Neuronal stem cell (in vitro differentiated cells): ENCODE data around the gene MAST4.
A peak's percentile ranks its signal among the peaks of the same experiment; 100 is the strongest.

Experiments used
- DNase-seq: peaks from one replicate; pipeline ENCODE4 v3.0.0-alpha.2; 2013; ENCODE audit warnings: low spot score
- H2AFZ ChIP-seq: one replicate; pipeline ENCODE4 v1.6.1; 2013; ENCODE audit warnings: mild to moderate bottlenecking, low read length, inconsistent platforms
- H2AK5ac ChIP-seq: 2 replicates; pipeline ENCODE4 v1.6.1; 2013; ENCODE audit warnings: low read depth, mild to moderate bottlenecking, inconsistent platforms, low read length, moderate library complexity, mixed read lengths
- H2BK120ac ChIP-seq: 2 replicates; pipeline ENCODE4 v1.6.1; 2013; ENCODE audit warnings: low read depth, mild to moderate bottlenecking, inconsistent platforms, low read length, moderate library complexity, mixed read lengths
- H2BK12ac ChIP-seq: one replicate; pipeline ENCODE4 v1.6.1; 2013; ENCODE audit warnings: low read length, inconsistent platforms
- H2BK15ac ChIP-seq: 2 replicates; pipeline ENCODE4 v1.6.1; 2013; ENCODE audit warnings: mild to moderate bottlenecking, low read length, inconsistent platforms, mixed read lengths
- H2BK5ac ChIP-seq: one replicate; pipeline ENCODE4 v1.6.1; 2013; ENCODE audit warnings: inconsistent platforms, mild to moderate bottlenecking, low read length, moderate library complexity
- H3K14ac ChIP-seq: one replicate; pipeline ENCODE4 v1.6.1; 2013; ENCODE audit warnings: low read length, inconsistent platforms
- H3K18ac ChIP-seq: 2 replicates; pipeline ENCODE4 v1.6.1; 2013; ENCODE audit warnings: low read length, inconsistent platforms
- H3K23ac ChIP-seq: 2 replicates; pipeline ENCODE4 v1.6.1; 2013; ENCODE audit warnings: low read depth, mild to moderate bottlenecking, mixed read lengths, low read length, inconsistent platforms; ENCODE audit not compliant: poor library complexity
- H3K27ac ChIP-seq: replicated peaks from 3 replicates; pipeline ENCODE4 v1.5.1; 2013; ENCODE audit warnings: low read length, inconsistent platforms
- H3K27me3 ChIP-seq, 3 experiments: 2 replicates each; pipeline ENCODE4 v1.6.1; 2013; ENCODE audit warnings: low read length in 3 of 3, mild to moderate bottlenecking in 2 of 3, inconsistent platforms in 1 of 3, low read depth in 1 of 3, mixed read lengths in 1 of 3, moderate library complexity in 1 of 3; ENCODE audit not compliant: control insufficient read depth in 3 of 3, insufficient read depth in 3 of 3
- H3K36me3 ChIP-seq, 2 donors: replicated peaks in 1 of 2; 2 replicates each; pipeline ENCODE4 v1.6.1; 2013; ENCODE audit warnings: low read length in 2 of 2; ENCODE audit not compliant: control insufficient read depth in 2 of 2, insufficient read depth in 2 of 2
- H3K4ac ChIP-seq: 2 replicates; pipeline ENCODE4 v1.6.1; 2013; ENCODE audit warnings: inconsistent platforms, mild to moderate bottlenecking, low read length, moderate library complexity
- H3K4me1 ChIP-seq, 2 donors: 1 replicate in 1 of 2; 2 replicates in 1 of 2; pipeline ENCODE4 v1.6.1; 2013; ENCODE audit warnings: low read length in 2 of 2, low read depth in 1 of 2; ENCODE audit not compliant: control insufficient read depth in 2 of 2, insufficient read depth in 1 of 2
- H3K4me2 ChIP-seq: one replicate; pipeline ENCODE4 v1.6.1; 2013; ENCODE audit warnings: mild to moderate bottlenecking, low read length, inconsistent platforms; ENCODE audit not compliant: insufficient read depth, poor library complexity, severe bottlenecking
- H3K4me3 ChIP-seq, 2 donors: 2 replicates each; pipeline ENCODE4 v1.5.1; 2013; ENCODE audit warnings: low read length in 2 of 2, mild to moderate bottlenecking in 2 of 2, inconsistent platforms in 1 of 2, moderate library complexity in 1 of 2
- H3K79me1 ChIP-seq: one replicate; pipeline ENCODE4 v1.6.1; 2013; ENCODE audit warnings: low read depth, mild to moderate bottlenecking, inconsistent platforms, low read length, moderate library complexity
- H3K9ac ChIP-seq: one replicate; pipeline ENCODE4 v1.6.1; 2013; ENCODE audit warnings: mild to moderate bottlenecking, low read depth, low read length, inconsistent platforms; ENCODE audit not compliant: poor library complexity
- H3K9me3 ChIP-seq, 2 donors: replicated peaks in 1 of 2; 2 replicates each; pipeline versions ENCODE3 to v1.6.1; 2013; ENCODE audit warnings: low read length in 2 of 2, mild to moderate bottlenecking in 2 of 2, inconsistent platforms in 1 of 2, low read depth in 1 of 2, mixed read lengths in 1 of 2, moderate library complexity in 1 of 2; ENCODE audit not compliant: control insufficient read depth in 2 of 2, insufficient read depth in 1 of 2
- H4K8ac ChIP-seq: one replicate; pipeline ENCODE4 v1.6.1; 2013; ENCODE audit warnings: low read depth, mild to moderate bottlenecking, inconsistent platforms, low read length, moderate library complexity
- H4K91ac ChIP-seq: one replicate; pipeline ENCODE4 v1.6.1; 2013; ENCODE audit warnings: low read length, low read depth, mild to moderate bottlenecking, inconsistent platforms; ENCODE audit not compliant: poor library complexity
- whole genome bisulfite sequencing, 2 donors: extraction: QIAGEN DNeasy Blood & Tissue Kit; methylation state at CpG; one replicate each; pipeline ENCODE4 v1.1.7; 2013; ENCODE audit warnings: missing lambda C conversion rate in 2 of 2, mixed read lengths in 1 of 2; ENCODE audit not compliant: insufficient read length in 2 of 2, insufficient replicate concordance in 1 of 2; ENCODE audit errors: extremely low coverage in 2 of 2; 5-methylcytosine and 5-hydroxymethylcytosine counted together

The MAST4 gene

DNA sequence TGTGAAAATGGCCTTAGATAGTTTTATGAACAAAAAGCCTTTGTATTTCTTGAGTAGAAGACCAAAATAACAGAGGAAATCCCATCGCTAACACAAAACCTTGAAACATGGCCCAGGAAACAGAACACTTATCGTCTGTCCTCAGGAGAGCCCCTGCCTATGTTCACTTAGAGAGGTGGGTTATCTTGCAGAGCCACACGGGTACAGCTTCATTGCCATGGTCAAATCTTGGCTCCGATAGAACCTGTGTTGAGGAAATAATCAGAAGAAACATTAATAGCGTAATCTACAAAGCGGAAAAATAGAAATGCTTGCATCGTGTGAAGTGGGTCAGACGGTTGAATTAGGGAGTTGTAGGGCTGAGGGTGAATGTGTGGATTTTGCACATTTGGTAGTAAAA is 216.1 kb downstream of the MAST4 start:
- WGBS, 2 donors = no CpG with 5 or more reads among the region's 8 CpGs
- Histone ChIP-seq H3K4me2 (no peak overlapping the region), H3K4me1 (no peaks in the 10 kb centered on the region), H3K18ac (no peak overlapping the region), H3K36me3 (no peaks in the 10 kb centered on the region), H3K79me1 (no peaks in the 10 kb centered on the region), H3K9ac (no peak overlapping the region), H2AK5ac (no peak overlapping the region), H2BK120ac (no peak overlapping the region), H3K4me3 (peak overlapping the region in 1 of 2 donors; percentile 66), H2AFZ (no peak overlapping the region), H3K23ac (no peak overlapping the region), H4K8ac (no peak overlapping the region), H2BK5ac (no peak overlapping the region), H3K27ac (no peak overlapping the region), H3K9me3 (no peaks in the 10 kb centered on the region), H2BK12ac (no peak overlapping the region), H3K14ac (no peak overlapping the region), H3K4ac (no peak overlapping the region), H2BK15ac (no peak overlapping the region), H4K91ac (no peak overlapping the region), H3K27me3 (no peaks in the 10 kb centered on the region)
- DNase-seq = no peak

DNA sequence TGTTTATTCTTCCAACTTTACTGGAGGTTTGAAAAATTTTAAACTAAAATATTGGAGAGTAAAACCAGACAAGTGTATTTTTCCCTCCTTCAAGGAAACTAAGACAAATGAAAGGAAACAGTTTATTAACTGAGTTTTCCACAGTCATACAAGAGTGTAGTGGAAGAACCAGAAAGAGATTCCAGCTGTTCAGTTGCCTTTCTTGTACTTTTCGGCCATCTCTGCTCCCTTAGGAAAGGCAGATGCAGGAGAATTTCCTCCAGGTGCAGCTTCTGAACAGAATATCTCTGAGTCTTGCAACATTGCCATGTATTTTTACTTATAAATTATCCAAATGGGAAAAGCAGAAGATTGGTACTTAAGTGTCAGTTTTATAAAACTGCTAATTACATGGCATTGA is 217.1 kb downstream of the MAST4 start:
- no peak overlapping the region for H3K9ac ChIP-seq
- H2AFZ ChIP-seq = no peak overlapping the region
- no peak overlapping the region for H3K4me2 ChIP-seq
- H3K4ac ChIP-seq = no peak overlapping the region
- no peak overlapping the region for H3K27ac ChIP-seq
- no peak overlapping the region for H2AK5ac ChIP-seq
- no CpG with 5 or more reads among the region's 1 CpG for WGBS, 2 donors
- no peak overlapping the region for H3K23ac ChIP-seq
- H3K18ac ChIP-seq = no peak overlapping the region
- no peak for DNase-seq
- H3K4me3 ChIP-seq = no peak overlapping the region
- H3K36me3 ChIP-seq = no peaks in the 10 kb centered on the region
- H2BK12ac ChIP-seq = no peak overlapping the region
- H4K8ac ChIP-seq = no peak overlapping the region
- H3K4me1 ChIP-seq = no peaks in the 10 kb centered on the region
- no peaks in the 10 kb centered on the region for H3K27me3 ChIP-seq
- H2BK15ac ChIP-seq = no peak overlapping the region
- no peak overlapping the region for H2BK5ac ChIP-seq
- H3K79me1 ChIP-seq = no peaks in the 10 kb centered on the region
- H3K14ac ChIP-seq = no peak overlapping the region
- no peak overlapping the region for H2BK120ac ChIP-seq
- no peak overlapping the region for H4K91ac ChIP-seq
- H3K9me3 ChIP-seq = no peaks in the 10 kb centered on the region

DNA sequence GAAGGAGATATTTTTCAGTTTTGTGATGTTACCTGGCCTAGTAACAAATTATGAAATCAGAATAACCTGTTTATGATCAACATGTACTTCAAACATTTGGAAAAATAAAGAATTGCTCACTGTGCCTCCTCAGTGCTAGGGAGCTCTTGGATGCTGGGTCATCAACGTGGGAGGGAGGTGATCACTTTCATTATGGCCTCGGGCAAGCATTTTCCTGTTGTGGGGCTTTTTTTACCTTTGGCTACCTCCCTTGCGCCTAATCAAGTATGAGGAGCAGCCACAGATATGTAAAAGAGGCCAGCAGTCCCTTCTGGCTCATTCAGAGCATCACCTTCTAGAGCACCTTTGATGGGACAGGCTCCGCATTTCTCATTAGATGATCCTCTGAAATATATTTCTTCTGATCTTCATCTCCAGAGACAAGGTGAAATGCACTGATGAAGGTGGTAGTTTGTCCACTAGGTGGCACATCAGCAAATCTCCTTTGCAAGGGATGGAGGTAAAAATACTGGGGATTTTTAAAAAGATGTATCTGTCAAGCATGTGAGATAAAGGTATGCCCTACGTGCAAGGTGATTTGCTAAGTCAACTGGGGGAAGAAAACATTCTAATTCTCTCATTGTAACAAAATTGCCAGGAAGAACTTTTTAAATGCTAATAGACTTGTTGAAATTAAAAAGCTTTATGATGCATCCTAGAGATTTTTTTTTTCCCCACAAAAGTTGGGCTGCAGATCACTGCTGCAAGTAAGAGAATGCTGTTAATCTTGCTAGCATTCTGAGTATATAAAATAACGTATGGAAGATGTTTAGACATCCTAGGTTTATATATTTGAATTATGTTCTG is 218.2 kb downstream of the MAST4 start:
- Histone ChIP-seq H2BK15ac (no peak overlapping the region), H3K27ac (no peak overlapping the region), H3K4me1 (no peaks in the 10 kb centered on the region), H3K9me3 (no peaks in the 10 kb centered on the region), H2BK120ac (no peak overlapping the region), H3K18ac (no peak overlapping the region), H3K4ac (no peak overlapping the region), H2BK12ac (no peak overlapping the region), H4K8ac (no peak overlapping the region), H3K4me2 (no peak overlapping the region), H2AFZ (no peak overlapping the region), H3K4me3 (no peak overlapping the region), H2BK5ac (no peak overlapping the region), H3K23ac (no peak overlapping the region), H3K27me3 (no peaks in the 10 kb centered on the region), H4K91ac (no peak overlapping the region), H3K79me1 (no peaks in the 10 kb centered on the region), H3K14ac (no peak overlapping the region), H2AK5ac (no peak overlapping the region), H3K36me3 (no peaks in the 10 kb centered on the region), H3K9ac (no peak overlapping the region)
- peak; percentile 31 for DNase-seq
- no CpG with 5 or more reads among the region's 6 CpGs for WGBS, 2 donors

DNA sequence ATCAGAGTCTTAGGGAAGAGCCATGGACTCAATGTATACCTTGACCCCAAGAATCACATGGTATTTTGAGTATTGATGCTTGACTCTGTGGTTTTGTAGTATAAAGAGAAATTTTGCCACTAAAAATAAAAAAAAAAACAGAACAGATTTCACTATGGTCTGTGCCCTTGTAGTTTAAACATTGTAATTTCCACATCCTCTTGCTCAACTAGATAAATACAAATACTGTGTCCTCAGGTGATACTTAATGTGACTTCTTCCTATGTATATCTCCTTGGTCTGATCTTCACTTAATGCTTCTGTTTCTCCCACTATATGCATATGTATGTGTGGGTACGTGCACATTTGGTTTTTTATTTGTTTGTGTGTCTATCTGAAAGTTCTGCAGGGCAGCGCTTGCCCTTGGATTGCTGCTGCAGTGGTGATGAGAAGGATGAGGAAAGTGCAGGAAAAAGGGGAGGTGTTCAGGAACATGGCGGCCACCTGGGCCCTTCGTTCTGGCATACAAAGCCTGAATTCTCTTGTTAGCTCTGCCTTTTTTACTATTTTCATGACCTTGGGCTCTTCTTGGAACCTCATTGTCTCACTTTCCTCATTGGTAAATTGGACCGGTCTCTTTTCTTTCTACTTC is 222.2 kb downstream of the MAST4 start:
- Histone ChIP-seq H3K4me1 (no peaks in the 10 kb centered on the region), H3K4me2 (no peak overlapping the region), H3K18ac (no peak overlapping the region), H3K27me3 (no peaks in the 10 kb centered on the region), H2BK5ac (no peak overlapping the region), H2BK15ac (no peak overlapping the region), H2BK12ac (no peak overlapping the region), H3K14ac (no peak overlapping the region), H2AFZ (no peak overlapping the region), H3K36me3 (no peaks in the 10 kb centered on the region), H2AK5ac (no peak overlapping the region), H3K23ac (no peak overlapping the region), H2BK120ac (no peak overlapping the region), H3K9me3 (no peaks in the 10 kb centered on the region), H3K4ac (no peak overlapping the region), H3K4me3 (no peak overlapping the region), H4K91ac (no peak overlapping the region), H3K27ac (no peak overlapping the region), H4K8ac (no peak overlapping the region), H3K9ac (no peak overlapping the region), H3K79me1 (no peaks in the 10 kb centered on the region)
- WGBS, 2 donors = no CpG with 5 or more reads among the region's 5 CpGs
- no peak for DNase-seq
